ENCODE results near the gene FLNB.

FLNB gene

DNA sequence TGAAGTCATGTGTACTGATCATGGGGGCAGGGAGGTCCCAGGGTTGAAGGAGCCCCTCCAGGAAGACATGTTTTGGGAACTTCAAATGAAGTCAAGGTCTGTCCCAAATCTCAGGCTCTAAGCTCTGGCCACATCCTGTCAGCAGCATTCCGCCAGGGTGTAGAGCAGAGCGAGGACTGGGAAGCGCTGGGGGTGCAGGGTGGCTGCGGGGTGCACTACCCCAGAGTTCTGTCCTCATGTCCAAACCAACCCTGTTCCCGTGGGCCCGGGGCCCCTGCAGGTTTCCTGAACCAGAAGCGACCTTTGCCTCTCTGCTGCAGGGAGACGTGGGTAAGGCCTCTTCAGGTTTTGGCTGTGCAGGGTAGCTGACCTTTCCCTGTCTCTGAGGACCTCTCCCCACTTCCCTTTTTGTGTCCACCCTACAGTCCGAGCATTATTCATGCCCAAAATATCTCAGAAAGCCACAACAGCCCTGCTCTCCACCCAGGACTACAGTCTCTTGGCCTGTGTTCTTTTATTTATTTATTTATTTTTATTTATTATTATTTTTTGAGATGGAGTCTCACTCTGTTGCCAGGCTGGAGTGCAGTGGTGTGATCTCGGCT, 26.6 kb upstream of the FLNB start:
- TF ChIP-seq RAD21 (IDR thresholded peaks at IDR 0.05; ENCODE audit: low read depth) (no peak), FOXM1 (IDR thresholded peaks at IDR 0.05; ENCODE audit: borderline replicate concordance, low read depth) (no peak), NFIC (IDR thresholded peaks at IDR 0.05) (no peak), TAF1 (IDR thresholded peaks at IDR 0.05; ENCODE audit: low read depth) (no peak), REST (IDR thresholded peaks at IDR 0.05; ENCODE audit: low read depth) (no peak), TEAD4 (IDR thresholded peaks at IDR 0.05) (no peak), EP300 (IDR thresholded peaks at IDR 0.05; ENCODE audit: borderline replicate concordance) (no peak), TCF12 (IDR thresholded peaks at IDR 0.05; ENCODE audit: low read depth) (no peak), YY1 (IDR thresholded peaks at IDR 0.05; ENCODE audit: low read depth) (no peak), CEBPB (IDR thresholded peaks at IDR 0.05) (no peak), EGR1 (IDR thresholded peaks at IDR 0.05) (no peak), CREB1 (IDR thresholded peaks at IDR 0.05; ENCODE audit: low read depth) (no peak), ZBTB7A (IDR thresholded peaks at IDR 0.05; ENCODE audit: low read depth) (no peak)
- TF ChIP-seq, protein P1, sequence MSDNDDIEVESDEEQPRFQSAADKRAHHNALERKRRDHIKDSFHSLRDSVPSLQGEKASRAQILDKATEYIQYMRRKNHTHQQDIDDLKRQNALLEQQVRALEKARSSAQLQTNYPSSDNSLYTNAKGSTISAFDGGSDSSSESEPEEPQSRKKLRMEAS (IDR thresholded peaks at IDR 0.05) = no peak
- TF ChIP-seq, protein P2, sequence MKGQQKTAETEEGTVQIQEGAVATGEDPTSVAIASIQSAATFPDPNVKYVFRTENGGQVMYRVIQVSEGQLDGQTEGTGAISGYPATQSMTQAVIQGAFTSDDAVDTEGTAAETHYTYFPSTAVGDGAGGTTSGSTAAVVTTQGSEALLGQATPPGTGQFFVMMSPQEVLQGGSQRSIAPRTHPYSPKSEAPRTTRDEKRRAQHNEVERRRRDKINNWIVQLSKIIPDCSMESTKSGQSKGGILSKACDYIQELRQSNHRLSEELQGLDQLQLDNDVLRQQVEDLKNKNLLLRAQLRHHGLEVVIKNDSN (IDR thresholded peaks at IDR 0.05) = no peak

DNA sequence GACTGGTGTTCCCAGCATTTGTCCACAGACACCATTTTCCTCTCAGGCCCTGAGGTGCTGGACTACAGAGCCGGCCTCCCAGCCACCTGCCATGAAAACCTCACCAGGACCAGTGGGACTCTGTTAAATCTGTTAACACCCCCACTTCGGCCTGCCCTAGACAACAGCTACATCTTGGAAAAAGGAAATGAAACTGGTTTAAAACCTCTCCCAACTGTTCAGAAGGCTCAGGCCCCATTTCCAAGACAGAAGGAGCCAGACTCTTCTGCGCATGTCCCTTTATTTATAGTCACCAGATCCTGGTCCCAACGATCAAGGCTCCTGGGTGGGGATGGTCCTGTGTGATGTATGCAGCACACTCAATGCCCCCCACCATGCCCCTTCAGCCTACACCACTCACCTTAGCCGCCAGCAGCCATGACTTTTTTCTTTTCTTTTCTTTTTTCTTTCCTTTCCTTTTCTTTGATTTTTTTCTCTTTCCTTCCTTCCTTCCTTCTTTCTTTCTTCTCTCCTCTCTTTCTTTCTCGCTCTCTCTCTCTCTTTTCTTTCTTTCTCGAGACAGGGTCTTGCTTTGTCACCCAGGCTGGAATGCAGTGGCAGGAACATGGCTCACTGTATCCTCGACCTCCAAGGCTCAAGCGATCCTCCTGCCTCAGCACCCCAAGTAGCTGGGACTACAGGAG, 25.5 kb upstream of the FLNB start:
- TF ChIP-seq RAD21 (IDR thresholded peaks at IDR 0.05; ENCODE audit: low read depth) (no peak), REST (IDR thresholded peaks at IDR 0.05; ENCODE audit: low read depth) (no peak), TAF1 (IDR thresholded peaks at IDR 0.05; ENCODE audit: low read depth) (no peak), TCF12 (IDR thresholded peaks at IDR 0.05; ENCODE audit: low read depth) (no peak), CREB1 (IDR thresholded peaks at IDR 0.05; ENCODE audit: low read depth) (no peak), CEBPB (IDR thresholded peaks at IDR 0.05) (no peak), FOXM1 (IDR thresholded peaks at IDR 0.05; ENCODE audit: borderline replicate concordance, low read depth) (no peak)
- TF ChIP-seq, protein P2 (IDR thresholded peaks at IDR 0.05) = no peak
- TF ChIP-seq, protein P1 (IDR thresholded peaks at IDR 0.05) = no peak

- TF ChIP-seq NFIC (IDR thresholded peaks at IDR 0.05) (no peak), REST (IDR thresholded peaks at IDR 0.05; ENCODE audit: low read depth) (no peak), TEAD4 (IDR thresholded peaks at IDR 0.05) (no peak), TAF1 (IDR thresholded peaks at IDR 0.05; ENCODE audit: low read depth) (no peak), CREB1 (IDR thresholded peaks at IDR 0.05; ENCODE audit: low read depth) (no peak), ZBTB7A (IDR thresholded peaks at IDR 0.05; ENCODE audit: low read depth) (no peak), CEBPB (IDR thresholded peaks at IDR 0.05) (no peak), YY1 (IDR thresholded peaks at IDR 0.05; ENCODE audit: low read depth) (no peak), TCF12 (IDR thresholded peaks at IDR 0.05; ENCODE audit: low read depth) (no peak), FOXM1 (IDR thresholded peaks at IDR 0.05; ENCODE audit: borderline replicate concordance, low read depth) (no peak), RAD21 (IDR thresholded peaks at IDR 0.05; ENCODE audit: low read depth) (no peak), EP300 (IDR thresholded peaks at IDR 0.05; ENCODE audit: borderline replicate concordance) (no peak)
- TF ChIP-seq, protein P2 (IDR thresholded peaks at IDR 0.05) = no peak
- TF ChIP-seq, protein P1 (IDR thresholded peaks at IDR 0.05) = no peak
Measured at GRCh38 chr3:57983734-57984518, 24.3 kb upstream of the FLNB start.

Data from Ishikawa (cell line).